ENCODE data around the gene CRIP1.

CRIP1 gene

DNA sequence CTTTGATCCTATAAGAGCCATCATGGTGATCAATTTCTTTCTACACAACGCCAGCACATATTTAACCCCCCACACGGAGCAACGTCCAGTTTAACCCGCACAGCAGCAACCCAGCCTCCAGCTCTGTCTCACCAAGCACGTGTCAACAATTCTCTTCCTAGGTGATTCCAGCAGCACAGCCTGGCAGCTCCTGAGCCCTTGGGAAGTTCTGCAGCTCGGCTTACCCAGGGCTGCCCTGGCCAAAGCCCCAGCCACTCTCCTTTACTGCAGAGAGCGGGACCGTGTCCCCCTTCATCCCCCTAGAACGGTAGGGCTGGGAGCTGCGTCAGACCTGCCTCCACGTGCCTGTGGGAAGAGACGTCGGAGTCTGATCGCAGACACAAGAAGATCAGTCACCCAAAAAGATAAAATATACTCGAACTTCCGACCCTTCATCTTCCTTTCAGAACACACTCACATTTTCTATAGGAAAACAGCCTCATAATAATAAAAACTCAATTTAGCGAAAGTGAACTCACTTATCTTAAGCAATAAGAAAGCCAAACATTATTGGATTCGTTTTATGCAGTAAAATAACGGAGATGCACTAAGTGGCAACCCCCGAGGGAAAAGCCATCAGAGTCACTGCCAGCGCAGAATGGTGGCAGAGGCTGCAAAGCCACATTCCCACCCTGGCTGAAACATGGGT, 47.3 kb downstream of the CRIP1 start:
- no peak overlapping the region for H3K4me3 ChIP-seq (ENCODE audit: control insufficient read depth, low read depth, low read length)
- DNase-seq (ENCODE audit: low read depth) = no peak
- TF ChIP-seq, protein P1, sequence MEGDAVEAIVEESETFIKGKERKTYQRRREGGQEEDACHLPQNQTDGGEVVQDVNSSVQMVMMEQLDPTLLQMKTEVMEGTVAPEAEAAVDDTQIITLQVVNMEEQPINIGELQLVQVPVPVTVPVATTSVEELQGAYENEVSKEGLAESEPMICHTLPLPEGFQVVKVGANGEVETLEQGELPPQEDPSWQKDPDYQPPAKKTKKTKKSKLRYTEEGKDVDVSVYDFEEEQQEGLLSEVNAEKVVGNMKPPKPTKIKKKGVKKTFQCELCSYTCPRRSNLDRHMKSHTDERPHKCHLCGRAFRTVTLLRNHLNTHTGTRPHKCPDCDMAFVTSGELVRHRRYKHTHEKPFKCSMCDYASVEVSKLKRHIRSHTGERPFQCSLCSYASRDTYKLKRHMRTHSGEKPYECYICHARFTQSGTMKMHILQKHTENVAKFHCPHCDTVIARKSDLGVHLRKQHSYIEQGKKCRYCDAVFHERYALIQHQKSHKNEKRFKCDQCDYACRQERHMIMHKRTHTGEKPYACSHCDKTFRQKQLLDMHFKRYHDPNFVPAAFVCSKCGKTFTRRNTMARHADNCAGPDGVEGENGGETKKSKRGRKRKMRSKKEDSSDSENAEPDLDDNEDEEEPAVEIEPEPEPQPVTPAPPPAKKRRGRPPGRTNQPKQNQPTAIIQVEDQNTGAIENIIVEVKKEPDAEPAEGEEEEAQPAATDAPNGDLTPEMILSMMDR (IDR thresholded peaks at IDR 0.05; ENCODE audit: control insufficient read depth, insufficient read depth, low read depth, low read length, missing control alignments) = no peak

DNA sequence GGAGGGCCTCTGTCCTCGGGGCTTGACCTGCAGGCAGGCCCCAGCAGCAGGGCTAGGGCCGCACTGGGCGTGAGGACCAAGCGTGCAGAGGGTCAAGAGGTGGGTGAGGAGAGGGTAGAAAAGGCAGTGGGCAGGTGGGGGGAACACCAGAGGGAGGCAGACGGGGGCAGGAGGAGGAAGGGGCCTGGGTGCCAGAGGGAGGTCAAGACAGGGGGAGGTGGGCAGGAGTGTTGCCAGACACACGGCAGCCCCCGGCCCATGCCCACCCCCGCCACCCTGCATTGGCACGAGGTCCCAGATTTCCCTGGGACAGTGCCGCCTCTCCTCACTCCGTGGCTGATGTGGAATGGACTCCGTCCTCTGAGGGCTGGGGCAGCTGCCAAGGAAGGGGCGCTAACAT, 47.9 kb downstream of the CRIP1 start:
- H3K4me3 ChIP-seq (ENCODE audit: control insufficient read depth, low read depth, low read length) = no peak overlapping the region
- TF ChIP-seq, protein P1 (IDR thresholded peaks at IDR 0.05; ENCODE audit: control insufficient read depth, insufficient read depth, low read depth, low read length, missing control alignments) = no peak
- no peak for DNase-seq (ENCODE audit: low read depth)

DNA sequence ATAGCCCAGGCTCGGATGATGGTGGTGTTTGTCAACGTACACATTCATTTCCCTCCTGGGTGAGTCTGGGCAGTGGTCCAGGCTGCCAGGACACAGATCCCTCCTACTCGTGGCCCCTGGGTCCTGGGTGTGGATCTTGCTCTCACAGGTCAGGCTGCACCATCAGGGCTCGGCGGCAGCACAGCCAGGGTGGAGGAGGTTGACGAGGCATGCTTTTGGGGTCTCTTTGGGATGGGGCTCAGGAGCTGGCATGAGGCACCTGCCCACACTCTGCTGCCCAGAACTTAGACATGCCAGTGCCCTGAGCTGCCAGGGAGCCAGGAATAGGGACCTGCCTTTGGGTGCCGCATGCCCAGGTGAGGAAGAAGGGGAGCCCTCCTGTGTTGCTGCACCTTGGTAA, 49.4 kb downstream of the CRIP1 start:
- no peak for DNase-seq (ENCODE audit: low read depth)
- H3K4me3 ChIP-seq (ENCODE audit: control insufficient read depth, low read depth, low read length) = no peak overlapping the region
- TF ChIP-seq, protein P1 (IDR thresholded peaks at IDR 0.05; ENCODE audit: control insufficient read depth, insufficient read depth, low read depth, low read length, missing control alignments) = no peak

DNA sequence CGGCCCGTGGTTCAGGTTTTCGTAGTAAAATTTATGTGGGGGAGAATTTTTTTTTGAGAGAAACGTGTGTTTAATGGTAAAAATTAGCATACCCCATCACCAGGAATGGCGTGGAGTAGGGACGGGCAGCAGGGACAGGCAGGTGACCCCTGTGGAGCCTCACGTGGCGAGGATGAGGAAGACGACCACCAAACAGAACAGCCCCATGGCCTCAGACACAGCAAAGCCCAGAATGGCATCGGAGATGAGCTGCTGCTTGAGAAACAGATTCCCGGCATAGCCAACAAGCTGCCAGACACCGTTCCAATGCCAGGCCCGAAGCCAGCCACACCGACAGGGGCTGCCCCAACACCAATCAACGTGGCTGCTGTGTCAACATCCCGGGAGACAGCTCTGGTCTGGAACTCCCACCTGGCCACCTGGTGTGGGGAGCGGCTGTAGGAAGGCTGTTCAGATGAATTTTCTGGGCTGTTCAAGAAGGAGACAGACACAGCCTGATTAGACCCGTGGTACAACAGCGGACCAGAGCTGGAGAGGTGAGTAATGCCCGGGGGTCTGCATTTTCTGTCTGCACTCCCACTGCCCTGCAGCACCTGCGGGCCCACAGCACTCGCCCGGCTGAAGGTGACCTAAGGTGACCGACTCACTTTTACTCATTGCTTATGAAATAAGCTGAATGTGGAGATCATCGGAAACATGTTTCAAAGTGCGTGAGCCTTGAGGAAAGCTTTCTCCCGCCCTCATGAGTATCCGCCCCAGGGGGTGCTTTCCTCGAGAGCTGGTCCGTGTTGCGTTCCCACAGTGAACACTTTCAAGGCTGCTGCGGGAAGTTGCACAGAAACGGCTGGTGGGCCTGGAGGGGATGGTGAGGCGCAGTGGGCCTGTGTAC, 50.2 kb downstream of the CRIP1 start:
- no peak overlapping the region for H3K4me3 ChIP-seq (ENCODE audit: control insufficient read depth, low read depth, low read length)
- DNase-seq (ENCODE audit: low read depth) = no peak

DNA sequence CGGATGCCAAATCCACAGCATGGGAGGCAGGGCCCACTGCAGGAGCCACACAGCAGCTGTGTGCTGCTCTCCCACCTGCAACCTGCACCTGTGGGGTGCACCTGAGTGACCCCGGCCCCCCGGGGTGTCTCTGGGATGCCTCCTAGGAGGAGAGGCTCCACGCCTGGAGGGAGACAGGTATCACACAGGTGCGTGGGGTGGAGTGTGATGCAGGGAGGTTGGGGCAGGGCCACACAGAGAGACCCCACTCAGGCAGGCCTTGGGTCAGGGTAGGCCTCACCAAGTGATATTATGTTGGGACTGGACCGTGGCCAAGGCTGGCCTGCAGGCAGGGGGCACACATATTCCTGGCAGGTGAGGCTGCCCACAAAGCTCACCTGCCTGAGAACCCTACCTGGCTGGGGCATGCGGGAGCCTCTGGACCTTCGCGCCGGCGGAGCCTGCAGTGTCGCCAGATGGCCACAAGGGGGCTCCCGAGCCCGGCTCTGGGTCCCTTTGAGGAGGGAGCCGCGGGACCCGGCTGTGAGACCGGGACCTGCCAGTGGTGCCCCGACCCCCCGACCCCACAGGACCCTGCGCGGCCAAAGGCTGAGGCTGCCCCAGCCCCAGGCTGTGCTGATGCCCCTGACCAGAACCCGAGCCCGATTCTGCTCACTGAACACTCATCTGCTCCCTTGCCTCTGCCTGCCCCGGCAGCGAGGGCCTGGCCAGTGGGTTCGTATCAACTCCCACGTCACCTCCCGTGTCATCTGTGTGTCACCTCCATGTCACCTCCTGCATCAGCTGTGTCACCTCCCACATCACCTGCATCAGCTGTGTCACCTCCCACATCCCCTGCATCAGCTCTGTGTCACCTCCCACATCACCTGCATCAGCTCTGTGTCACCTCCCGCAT, 51.1 kb downstream of the CRIP1 start:
- H3K4me3 ChIP-seq (ENCODE audit: control insufficient read depth, low read depth, low read length) = no peak overlapping the region
- TF ChIP-seq, protein P1 (IDR thresholded peaks at IDR 0.05; ENCODE audit: control insufficient read depth, insufficient read depth, low read depth, low read length, missing control alignments) = peak; percentile 95
- DNase-seq (ENCODE audit: low read depth) = no peak

More for the DNA sequence above, 50.2 kb downstream of the CRIP1 start:
- TF ChIP-seq, protein P1 (IDR thresholded peaks at IDR 0.05; ENCODE audit: control insufficient read depth, insufficient read depth, low read depth, low read length, missing control alignments) = no peak
